Activated CD4-positive, alpha-beta T cell treated with anti-CD3 and anti-CD28 coated beads for 48 hours (primary cell): Measurements from ENCODE around the gene GPSM3.
A peak's percentile ranks its signal among the peaks of the same experiment; 100 is the strongest.
"Not testable (repeated sequence)": the region's sequence is repeated elsewhere in the genome, so short reads cannot be mapped to it uniquely, and the experiment has no call there.

Source experiments
- DNase-seq: peaks from one replicate; pipeline ENCODE4 v3.0.0-alpha.2; 2020

The GPSM3 gene

DNA sequence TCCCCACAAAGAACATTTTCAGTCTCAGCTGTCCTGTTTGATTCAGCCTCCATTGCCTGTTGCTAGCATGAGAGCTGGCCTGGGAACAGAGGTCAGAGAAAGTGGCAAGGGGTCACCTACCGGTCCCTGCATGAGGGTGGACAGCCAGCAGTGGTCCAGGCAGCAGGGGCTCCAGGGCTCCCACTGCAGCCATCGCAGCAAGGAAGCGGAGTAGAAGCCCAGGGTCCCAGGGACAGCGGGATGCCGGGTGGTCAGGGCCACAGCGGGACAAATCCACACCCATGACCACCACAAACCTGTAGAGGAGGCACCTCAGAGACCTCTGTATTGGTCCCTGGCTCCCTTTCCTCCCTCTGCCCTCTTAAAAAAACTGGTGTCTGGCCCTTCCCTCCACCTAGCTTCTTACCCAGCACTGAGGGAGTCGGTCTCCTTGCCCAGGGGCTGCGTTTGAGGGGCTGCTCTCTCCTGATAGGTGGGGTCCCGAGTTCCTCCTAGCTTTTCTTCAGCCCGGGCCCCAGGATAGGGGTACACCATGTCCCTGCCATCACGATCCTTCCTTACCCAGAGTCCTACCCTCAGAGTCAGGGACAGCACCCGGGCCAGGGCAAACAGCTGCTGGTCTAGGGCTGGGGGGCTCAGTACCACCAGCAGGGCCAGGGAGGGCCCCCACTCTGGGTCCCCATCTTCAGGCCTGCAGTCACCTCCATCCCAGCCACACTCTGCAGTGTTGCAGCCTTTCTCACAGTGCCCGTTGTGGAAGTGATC is 8.4 kb upstream of the GPSM3 start:
- no peak for DNase-seq

DNA sequence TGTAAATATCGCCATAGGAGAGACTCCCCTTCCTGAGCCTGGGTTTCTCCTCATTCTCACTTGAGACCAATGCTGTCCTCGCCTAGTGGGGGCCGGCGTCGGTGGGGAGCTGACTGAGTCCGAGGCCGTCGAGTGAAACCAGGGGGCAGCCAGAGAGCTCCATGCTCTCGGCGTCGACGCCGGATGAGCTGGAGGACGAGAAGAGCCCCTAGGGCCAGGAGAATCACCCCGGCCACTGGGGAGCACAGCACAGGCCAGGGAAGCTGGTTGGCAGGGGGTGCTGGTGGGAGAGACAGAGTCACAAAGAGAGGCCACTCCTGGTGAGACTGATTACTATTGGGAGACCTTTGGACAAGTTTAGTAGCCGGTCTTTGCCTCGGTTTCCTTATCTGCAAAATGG is 6.4 kb upstream of the GPSM3 start:
- DNase-seq, result no peak

GRCh38 chr6:32198345-32198696 is 5.9 kb upstream of the GPSM3 start:
- DNase-seq, result no peak

GRCh38 chr6:32196682-32197616 is 4.5 kb upstream of the GPSM3 start:
- no peak for DNase-seq

DNA sequence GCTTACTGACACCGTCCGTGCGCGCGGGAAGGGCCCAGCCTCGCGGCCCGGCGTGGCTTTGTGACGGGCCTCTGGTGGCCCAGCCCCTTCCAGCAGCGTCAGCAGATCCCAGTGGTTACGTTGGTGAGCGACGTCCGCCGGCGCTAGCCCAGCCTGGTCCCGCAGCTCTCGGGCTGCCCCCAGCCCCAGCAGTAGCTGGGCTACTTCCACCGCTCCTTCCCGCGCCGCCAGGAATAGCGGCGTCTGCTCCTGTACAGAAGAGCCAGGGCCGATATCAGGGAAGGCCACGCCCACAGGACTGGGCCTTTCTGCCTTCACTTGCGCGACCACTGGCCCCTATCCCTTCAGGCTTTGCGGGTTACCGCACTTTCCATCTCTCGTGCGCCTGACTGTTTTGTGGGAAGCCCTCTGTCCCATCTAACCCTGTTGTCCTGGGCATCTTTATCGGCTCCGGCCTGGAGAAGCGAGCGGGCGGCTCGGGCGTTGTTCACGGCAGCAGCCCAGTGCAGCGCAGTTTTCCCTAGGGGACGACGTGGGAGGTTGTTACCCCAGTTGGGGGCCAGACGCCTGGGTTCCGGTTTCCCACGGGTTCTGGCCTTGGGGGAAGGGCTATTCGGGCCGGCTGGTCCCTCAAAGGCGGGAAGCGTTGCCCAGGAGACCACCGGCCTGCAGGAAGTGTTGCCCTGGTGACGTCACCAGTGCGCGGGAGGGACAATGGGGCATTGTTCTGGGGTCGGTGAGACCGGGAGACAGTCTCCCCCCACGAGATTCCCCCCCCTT is 3.6 kb upstream of the GPSM3 start:
- DNase-seq, result peak; percentile 74

DNA sequence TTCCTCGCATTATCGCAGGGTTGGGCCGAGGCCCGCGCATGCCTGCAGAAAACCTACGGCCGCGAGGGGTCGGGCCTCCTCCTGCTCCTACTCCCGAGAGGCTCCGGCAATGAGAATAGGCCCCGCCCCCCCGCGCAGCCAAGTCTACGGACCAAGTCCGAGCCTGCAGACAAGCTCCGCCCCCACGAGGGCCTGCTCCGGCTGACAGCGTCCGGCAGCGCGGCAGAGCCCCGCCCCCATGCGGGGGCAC is 3.1 kb upstream of the GPSM3 start:
- peak; percentile 100 for DNase-seq

- DNase-seq, result peak; percentile 51
Measured at GRCh38 chr6:32194825-32195651, 2.6 kb upstream of the GPSM3 start.

GRCh38 chr6:32194388-32194787 is 1.9 kb upstream of the GPSM3 start:
- no peak for DNase-seq

DNA sequence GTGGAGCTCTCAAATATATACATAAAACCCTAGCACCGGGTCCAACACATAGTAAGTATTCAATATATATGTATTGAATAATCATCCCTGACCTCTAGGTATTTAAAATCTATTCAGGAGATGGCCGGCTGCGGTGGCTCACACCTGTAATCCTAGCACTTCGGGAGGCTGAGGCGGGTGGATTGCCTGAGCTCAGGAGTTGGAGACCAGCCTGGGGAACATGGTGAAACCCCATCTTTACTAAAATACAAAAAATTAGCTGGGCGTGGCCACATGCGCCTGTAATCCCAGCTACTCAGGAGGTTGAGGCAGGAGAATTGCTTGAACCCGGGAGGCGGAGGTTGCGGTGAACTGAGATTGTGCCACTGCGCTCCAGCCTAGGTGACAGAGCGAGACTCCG is 653 bp upstream of the GPSM3 start:
- DNase-seq, result not testable (repeated sequence)

DNA sequence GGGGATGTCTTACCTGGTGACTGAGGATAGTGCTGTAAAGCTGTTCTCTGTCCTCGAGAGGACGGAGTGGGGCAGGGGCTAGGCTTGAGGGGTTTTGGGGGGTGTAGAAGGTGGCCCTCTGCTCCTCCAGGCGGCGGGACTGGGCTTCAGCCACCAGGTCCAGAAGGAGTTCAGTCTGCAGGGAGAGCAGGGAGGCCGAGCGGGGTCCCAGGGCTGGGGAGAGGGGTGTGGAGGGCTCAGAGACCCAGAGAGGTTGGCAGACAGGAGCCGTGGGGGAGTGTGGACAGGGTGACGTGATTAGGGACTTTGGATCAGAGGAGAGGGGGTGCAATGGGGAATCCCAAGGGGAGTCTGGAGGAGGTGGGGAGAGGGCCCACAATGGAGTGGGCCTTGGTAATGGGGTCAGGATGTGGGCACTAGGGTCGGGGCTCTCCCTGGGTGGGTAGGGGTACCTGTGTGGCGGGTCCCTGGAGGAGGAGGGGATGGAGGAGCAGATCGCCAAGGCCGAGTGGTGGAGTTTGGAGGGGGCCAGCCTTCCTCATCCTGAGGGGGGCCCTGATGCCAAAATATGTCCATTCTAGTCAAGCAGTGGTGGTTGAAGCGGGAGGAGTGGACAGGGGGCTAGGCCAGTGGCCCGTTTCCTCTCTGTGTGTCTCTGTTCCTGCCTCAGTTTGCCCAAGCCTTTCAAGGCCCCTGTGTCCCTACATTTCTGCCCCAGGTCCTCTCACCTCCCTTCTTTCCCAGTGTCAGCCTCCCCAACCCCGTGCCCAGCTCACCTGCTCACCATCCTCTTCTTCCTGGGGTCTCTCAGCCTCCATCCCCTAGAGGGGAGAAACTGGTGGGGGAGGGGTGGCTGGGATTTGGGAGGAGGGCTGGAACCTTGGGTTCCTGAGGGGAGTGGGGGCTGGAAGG is 491 bp downstream of the GPSM3 start:
- no peak for DNase-seq

- DNase-seq, result no peak
Measured at GRCh38 chr6:32190911-32191677, 1.3 kb downstream of the GPSM3 start.

DNA sequence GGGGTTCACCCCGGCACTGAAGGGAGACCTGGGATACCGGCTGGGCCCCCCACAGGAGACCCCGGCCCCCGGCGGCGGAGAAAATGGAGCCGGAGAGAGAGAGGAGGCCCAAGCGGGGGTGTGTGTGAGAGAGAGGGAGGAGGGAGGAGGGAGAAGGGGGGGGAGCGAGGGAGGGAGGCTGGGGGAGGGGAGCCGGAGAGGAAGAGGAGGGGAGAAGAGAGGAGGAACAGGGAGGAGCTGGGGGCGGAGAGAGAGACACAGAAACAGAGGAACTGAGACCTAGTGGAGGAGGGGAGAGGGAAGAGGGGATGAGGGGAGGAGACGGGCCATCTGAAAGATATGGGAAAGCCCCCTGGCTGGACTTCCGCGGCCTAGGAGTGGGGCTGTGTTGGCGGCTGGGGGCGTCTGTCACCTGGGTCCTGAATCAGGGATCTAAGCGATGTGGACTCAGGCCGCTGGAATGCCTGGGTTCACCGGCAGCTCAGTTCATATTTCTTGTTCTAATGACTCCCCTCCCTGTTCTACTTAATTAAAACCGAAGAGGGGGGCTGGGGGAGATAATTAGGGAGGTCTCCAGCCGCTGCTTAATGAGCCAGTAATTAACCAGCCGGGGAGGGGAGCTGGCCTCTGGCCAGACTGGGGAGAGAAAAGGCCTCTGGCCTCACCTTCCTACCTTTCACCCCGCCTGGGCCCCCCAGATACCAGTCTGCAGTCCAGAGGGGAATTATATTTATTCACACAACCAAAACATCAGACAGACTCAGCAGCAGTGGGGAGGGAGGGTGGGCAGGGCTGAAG is 2.2 kb downstream of the GPSM3 start, which contains the start of gene PBX2:
TSS of gene PBX2 (minus strand) at position 149 of the 798 bp plus-strand sequence. CDS start 287 bp downstream, outside the sequence.
- peak; percentile 85 for DNase-seq

- DNase-seq, result no peak
Measured at GRCh38 chr6:32189742-32190053, 2.7 kb downstream of the GPSM3 start.

- DNase-seq, result no peak
Measured at GRCh38 chr6:32189069-32189741, 3.2 kb downstream of the GPSM3 start.

- no peak for DNase-seq
Measured at GRCh38 chr6:32188381-32189068, 3.9 kb downstream of the GPSM3 start.

- not testable (repeated sequence) for DNase-seq
Measured at GRCh38 chr6:32187725-32188380, 4.6 kb downstream of the GPSM3 start.

DNA sequence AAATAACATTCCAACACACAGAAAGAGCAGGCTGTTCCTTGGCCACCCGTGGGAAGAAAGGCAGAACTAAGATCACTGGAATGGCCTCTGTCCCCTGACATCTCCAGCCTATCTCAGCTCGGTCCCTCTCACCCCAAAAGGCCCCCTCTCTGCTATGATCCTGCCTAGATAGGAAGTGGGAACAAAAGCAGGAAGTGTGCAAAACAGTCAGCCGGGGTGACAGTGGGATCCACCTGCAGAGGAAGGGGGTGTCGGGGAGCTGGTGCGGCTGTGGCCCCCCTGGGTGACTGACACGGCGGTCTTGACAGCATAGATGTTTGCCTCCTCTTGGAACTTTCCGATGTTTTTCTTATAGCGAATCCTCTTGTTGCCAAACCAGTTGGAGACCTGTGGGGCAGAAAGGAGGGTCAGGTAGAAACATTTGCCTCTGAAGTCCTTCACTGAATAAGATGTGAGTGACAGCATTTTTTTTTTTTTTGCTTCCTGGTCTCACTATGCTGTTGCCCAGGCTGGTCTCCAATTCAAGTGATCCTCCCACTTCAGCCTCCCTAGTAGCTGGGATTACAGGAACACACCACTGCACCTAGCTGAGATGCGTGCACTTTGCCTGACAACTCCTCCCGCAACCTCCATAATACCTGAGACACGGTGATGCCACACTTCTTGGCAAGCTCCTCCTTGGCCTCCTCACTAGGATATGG is 5.3 kb downstream of the GPSM3 start:
- DNase-seq, result no peak
